GM23338 (cell line): ENCODE data around the gene SLC9C2. TPM values are rescaled to one million over a fixed set of nuclear protein-coding genes. Genes with fewer than 3 reads are reported as not detected.

ENCODE experiments used
- ATAC-seq: fragments of 200-7000 bp; cut with Tn5 transposase; 3 replicates; pipeline ENCODE4 v1.9.1; 2020
- DNase-seq: peaks from one replicate; pipeline ENCODE4 v3.0.0-alpha.2; 2015; ENCODE audit warnings: low spot score
- H2AFZ ChIP-seq: fragments of 200-600 bp; sonication (generic); 2 replicates; pipeline ENCODE4 v1.8.0; 2016; ENCODE audit warnings: antibody characterized with exemption, mild to moderate bottlenecking, moderate library complexity
- H3F3A ChIP-seq: fragments of 200-600 bp; sonication (generic); replicated peaks from 2 replicates; pipeline ENCODE4 v1.8.0; 2017; ENCODE audit warnings: antibody characterized with exemption, mixed run types, low read depth
- H3K27ac ChIP-seq: fragments of 200-600 bp; sonication (generic); 2 replicates; pipeline ENCODE4 v1.6.1; 2016; ENCODE audit warnings: low read depth
- H3K27me3 ChIP-seq: fragments of 200-600 bp; sonication (generic); 2 replicates; pipeline ENCODE4 v1.8.0; 2016; ENCODE audit warnings: mild to moderate bottlenecking, mixed run types, moderate library complexity; ENCODE audit not compliant: insufficient read depth
- H3K36me3 ChIP-seq: fragments of 200-600 bp; sonication (generic); 2 replicates; pipeline ENCODE4 v1.8.0; 2016; ENCODE audit warnings: mild to moderate bottlenecking; ENCODE audit not compliant: insufficient read depth
- H3K4me1 ChIP-seq: fragments of 200-600 bp; sonication (generic); 2 replicates; pipeline ENCODE4 v1.8.0; 2016; ENCODE audit warnings: mild to moderate bottlenecking, moderate library complexity; ENCODE audit not compliant: insufficient read depth
- H3K4me2 ChIP-seq: fragments of 200-600 bp; sonication (generic); 2 replicates; pipeline ENCODE4 v1.7.1; 2017; ENCODE audit warnings: mixed run types
- H3K4me3 ChIP-seq: fragments of 200-600 bp; sonication (generic); 2 replicates; pipeline ENCODE4 v1.6.1; 2016; ENCODE audit warnings: mixed run types
- H3K79me2 ChIP-seq: fragments of 200-600 bp; sonication (generic); replicated peaks from 2 replicates; pipeline ENCODE4 v1.8.0; 2017; ENCODE audit warnings: mild to moderate bottlenecking; ENCODE audit not compliant: insufficient read depth
- H3K9me2 ChIP-seq: fragments of 200-600 bp; sonication (generic); 2 replicates; pipeline ENCODE4 v1.8.0; 2017; ENCODE audit not compliant: insufficient read depth
- H4K20me1 ChIP-seq: fragments of 200-600 bp; sonication (generic); replicated peaks from 2 replicates; pipeline ENCODE4 v1.8.0; 2017; ENCODE audit warnings: mild to moderate bottlenecking; ENCODE audit not compliant: insufficient read depth
- H3K27ac Mint-ChIP-seq: 2 replicates; pipeline ENCODE4 v1.8.0; 2020; ENCODE audit warnings: inconsistent platforms, mild to moderate bottlenecking, moderate library complexity, mixed read lengths
- H3K27me3 Mint-ChIP-seq: 3 replicates; pipeline ENCODE4 v1.8.0; 2022; ENCODE audit warnings: low read depth, mild to moderate bottlenecking, moderate library complexity, mixed read lengths, inconsistent platforms; ENCODE audit not compliant: insufficient read depth, poor library complexity
- H3K36me3 Mint-ChIP-seq: 3 replicates; pipeline ENCODE4 v1.8.0; 2021; ENCODE audit warnings: low read depth, mild to moderate bottlenecking, inconsistent platforms, moderate library complexity, mixed read lengths
- H3K4me1 Mint-ChIP-seq: 3 replicates; pipeline ENCODE4 v1.8.0; 2020; ENCODE audit warnings: mild to moderate bottlenecking, inconsistent platforms, mixed read lengths
- H3K4me3 Mint-ChIP-seq: 3 replicates; pipeline ENCODE4 v1.8.0; 2021; ENCODE audit warnings: moderate library complexity, mild to moderate bottlenecking, inconsistent platforms, mixed read lengths
- H3K9me3 Mint-ChIP-seq: 3 replicates; pipeline ENCODE4 v1.8.0; 2020; ENCODE audit warnings: moderate library complexity, mild to moderate bottlenecking, inconsistent platforms, mixed read lengths
- CTCF ChIP-seq, 2 experiments: fragments of 200-600 bp in 1 of 2; sonication (generic) in 1 of 2; conservative IDR thresholded peaks; 2 replicates each; pipeline versions ENCODE4 v1.5.1 to v1.6.1; 2016 to 2017; ENCODE audit warnings: antibody characterized with exemption in 2 of 2, low read depth in 2 of 2, mild to moderate bottlenecking in 2 of 2, moderate library complexity in 1 of 2
- ETS1 ChIP-seq: IDR thresholded peaks from 2 replicates; pipeline ENCODE4 v1.6.1; 2016; ENCODE audit warnings: antibody characterized with exemption
- EZH2 ChIP-seq: fragments of 200-600 bp; sonication (generic); IDR thresholded peaks from one replicate; pipeline ENCODE4 v1.8.0; 2017; ENCODE audit warnings: antibody characterized with exemption, mild to moderate bottlenecking, low read depth; ENCODE audit not compliant: unreplicated experiment
- EZH2phosphoT487 ChIP-seq: fragments of 200-600 bp; sonication (generic); IDR thresholded peaks from one replicate; pipeline ENCODE4 v1.8.1; 2018; ENCODE audit warnings: antibody characterized with exemption; ENCODE audit not compliant: unreplicated experiment
- JUNB ChIP-seq: IDR thresholded peaks from one replicate; pipeline ENCODE4 v1.6.1; 2016; ENCODE audit warnings: antibody characterized with exemption; ENCODE audit not compliant: unreplicated experiment
- POLR2AphosphoS5 ChIP-seq: IDR thresholded peaks from 2 replicates; pipeline ENCODE4 v1.6.1; 2016; ENCODE audit warnings: antibody characterized with exemption, low read depth
- STAT1 ChIP-seq: IDR thresholded peaks from one replicate; pipeline ENCODE4 v1.6.1; 2016; ENCODE audit warnings: antibody characterized with exemption; ENCODE audit not compliant: unreplicated experiment
- ZNF462 ChIP-seq: fragments of 250-450 bp; sonication (Bioruptor Pico); IDR thresholded peaks from 2 replicates; pipeline ENCODE4 v1.5.0; 2020; ENCODE audit warnings: mild to moderate bottlenecking, moderate library complexity
- polyA plus RNA-seq: library from polyadenylated mRNA; unstranded; fragments of >200 nt; fragmentation: Nextera tagmentation; extraction: Ambion mirVana; gene quantifications from 2 replicates; pipeline ENCODE4 v1.2.1, GENCODE V29; 2016
- total RNA-seq: library from RNA; depleted of rRNA; stranded (reverse); fragments of >200 nt; shearing (Covaris generic); gene quantifications from 2 replicates; pipeline ENCODE4 v1.2.3, GENCODE V29; 2014

Gene SLC9C2
- total and polyA plus RNA-seq, 2 experiments from 2014 or later = not detected

- Histone ChIP-seq H3K4me3 (no peak overlapping the region), H3K4me1 (peaks cover 8% of the 10 kb centered on the region), H3K27me3 (no peaks in the 10 kb centered on the region), H3F3A (0 out of 2 replicates have a peak, but pooled peaks cover 7% of the 10 kb centered on the region), H3K36me3 (peaks cover 37% of the 10 kb centered on the region), H3K27ac (peak overlapping the region; percentile 86), H3K4me2 (no peak overlapping the region), H3K79me2 (no peaks in the 10 kb centered on the region), H4K20me1 (no peaks in the 10 kb centered on the region; the same call in 1 of the 2 replicates), H3K9me2 (peaks cover 8% of the 10 kb centered on the region; the same call in 1 of the 2 replicates), H2AFZ (no peak overlapping the region)
- H3K4me1 Mint-ChIP-seq = peaks cover 9% of the 10 kb centered on the region
- H3K4me3 Mint-ChIP-seq = no peak overlapping the region
- H3K36me3 Mint-ChIP-seq = peaks cover 84% of the 10 kb centered on the region
- ATAC-seq (peak; percentile 56), DNase-seq (peak; percentile 56)
- peaks cover 11% of the 10 kb centered on the region for H3K27me3 Mint-ChIP-seq
- TF ChIP-seq JUNB (no peak), EZH2phosphoT487 (no peak), STAT1 (no peak), POLR2AphosphoS5 (no peak; the same call in 1 of the 2 replicates), EZH2 (no peak), CTCF (conservative IDR thresholded peaks at IDR 0.05; ENCODE audit: low read depth in 2 of 2) (no peak), ETS1 (no peak)
- peaks cover 22% of the 10 kb centered on the region for H3K9me3 Mint-ChIP-seq
- H3K27ac Mint-ChIP-seq = peak overlapping the region; percentile 53; the same call in 1 of the 2 replicates
Observed at GRCh38 chr1:173489929-173490328, 112.9 kb downstream of the SLC9C2 start.

GRCh38 chr1:173489149-173489600 is 113.7 kb downstream of the SLC9C2 start:
- 0 out of 2 replicates have a peak, but pooled peaks cover 10% of the 10 kb centered on the region for H3F3A ChIP-seq
- 0 out of 2 replicates have a peak overlapping the region, but pooled peaks have one; percentile 17 for H3K27ac Mint-ChIP-seq
- H3K79me2 ChIP-seq = no peaks in the 10 kb centered on the region
- DNase-seq (peak; percentile 80), ATAC-seq (peak; percentile 84)
- H3K4me3 Mint-ChIP-seq = no peak overlapping the region
- no peak overlapping the region for H2AFZ ChIP-seq
- peaks cover 8% of the 10 kb centered on the region for H3K4me1 ChIP-seq
- H3K4me2 ChIP-seq = no peak overlapping the region
- peaks cover 91% of the 10 kb centered on the region for H3K36me3 Mint-ChIP-seq
- peaks cover 18% of the 10 kb centered on the region for H3K9me3 Mint-ChIP-seq
- H3K4me1 Mint-ChIP-seq = peaks cover 9% of the 10 kb centered on the region
- no peaks in the 10 kb centered on the region for H3K27me3 ChIP-seq
- H3K36me3 ChIP-seq = peaks cover 44% of the 10 kb centered on the region
- peaks cover 11% of the 10 kb centered on the region for H3K27me3 Mint-ChIP-seq
- H3K9me2 ChIP-seq = peaks cover 8% of the 10 kb centered on the region; the same call in 1 of the 2 replicates
- no peak overlapping the region for H3K4me3 ChIP-seq
- H4K20me1 ChIP-seq = no peaks in the 10 kb centered on the region; the same call in 1 of the 2 replicates
- H3K27ac ChIP-seq = peak overlapping the region; percentile 86
- no peak for TF ChIP-seq EZH2phosphoT487
- TF ChIP-seq ETS1 = no peak
- no peak for TF ChIP-seq ZNF462 (CRISPR knock-in tag)
- TF ChIP-seq CTCF (conservative IDR thresholded peaks at IDR 0.05; ENCODE audit: low read depth in 2 of 2) = peak; percentile 42 to 45
